Endothelial cell of hepatic sinusoid (primary cell): Measurements from ENCODE around the gene AP5Z1.

Experiments used
- in situ Hi-C: cut with HindIII; loops from 2 replicates; pipeline ENCODE4 v1.10.0; 2017; ENCODE audit warnings: low sequenced_read_pairs

Gene AP5Z1

GRCh38 chr7:4745265-4745919 is 30.0 kb upstream of the AP5Z1 start:
- in situ Hi-C loops = loop anchor here (25.0 kb wide), 1 partner anchor 133 kb away; no protein-coding TSS in a partner anchor

- in situ Hi-C loops = loop anchor here (25.0 kb wide), 1 partner anchor 134 kb away; no protein-coding TSS in a partner anchor
Observed at GRCh38 chr7:4745971-4746919, 29.2 kb upstream of the AP5Z1 start.

DNA sequence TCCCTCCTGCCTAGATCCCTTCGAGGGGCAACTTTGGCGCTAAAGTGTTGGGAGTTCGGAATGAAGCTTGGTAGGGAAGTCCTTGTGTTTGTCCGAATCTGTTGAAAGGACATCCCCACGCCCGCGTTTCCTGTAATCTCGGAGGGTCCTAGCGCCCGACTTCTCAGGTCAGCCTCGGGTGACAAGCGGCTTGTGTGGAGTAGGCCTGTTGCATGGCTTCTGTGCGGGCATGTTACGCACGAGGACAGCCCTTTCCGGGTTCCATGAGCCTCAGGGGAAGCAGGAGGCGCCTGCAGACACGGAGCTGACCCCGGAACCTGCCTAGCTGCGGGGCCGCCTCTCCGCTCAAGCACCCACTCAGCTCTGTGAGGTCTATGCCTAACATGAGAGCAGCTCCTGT is 28.4 kb upstream of the AP5Z1 start:
- in situ Hi-C loops = loop anchor here (25.0 kb wide), 1 partner anchor 135 kb away; no protein-coding TSS in a partner anchor

DNA sequence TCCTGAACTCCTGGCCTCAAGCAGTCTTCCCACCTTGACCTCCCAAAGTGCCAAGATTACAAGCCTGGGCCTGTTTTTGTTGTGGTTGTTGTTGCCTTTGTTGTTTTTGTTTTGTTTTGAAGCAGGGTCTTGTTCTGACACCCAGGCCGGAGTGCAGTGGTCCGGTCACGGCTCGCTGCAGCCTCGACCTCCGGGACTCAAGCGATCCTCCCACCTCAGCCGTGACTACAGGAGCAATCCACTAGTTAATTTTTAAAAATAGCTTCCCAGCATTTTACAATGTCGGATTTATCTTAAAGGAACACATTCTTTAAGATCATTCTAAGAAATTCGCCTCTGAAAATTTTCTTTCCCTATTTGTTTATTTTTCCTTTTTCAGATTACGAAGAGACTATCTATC is 27.7 kb upstream of the AP5Z1 start:
- in situ Hi-C loops = loop anchor here (25.0 kb wide), 1 partner anchor 135 kb away; no protein-coding TSS in a partner anchor

GRCh38 chr7:4748231-4748681 is 27.2 kb upstream of the AP5Z1 start:
- in situ Hi-C loops = loop anchor here (25.0 kb wide), 1 partner anchor 136 kb away; no protein-coding TSS in a partner anchor

- in situ Hi-C loops = loop anchor here (25.0 kb wide), 1 partner anchor 137 kb away; no protein-coding TSS in a partner anchor
Observed at GRCh38 chr7:4749363-4749762, 26.1 kb upstream of the AP5Z1 start.

GRCh38 chr7:4749798-4750197 is 25.6 kb upstream of the AP5Z1 start:
- in situ Hi-C loops = loop anchor here (25.0 kb wide), 1 partner anchor 137 kb away; no protein-coding TSS in a partner anchor

DNA sequence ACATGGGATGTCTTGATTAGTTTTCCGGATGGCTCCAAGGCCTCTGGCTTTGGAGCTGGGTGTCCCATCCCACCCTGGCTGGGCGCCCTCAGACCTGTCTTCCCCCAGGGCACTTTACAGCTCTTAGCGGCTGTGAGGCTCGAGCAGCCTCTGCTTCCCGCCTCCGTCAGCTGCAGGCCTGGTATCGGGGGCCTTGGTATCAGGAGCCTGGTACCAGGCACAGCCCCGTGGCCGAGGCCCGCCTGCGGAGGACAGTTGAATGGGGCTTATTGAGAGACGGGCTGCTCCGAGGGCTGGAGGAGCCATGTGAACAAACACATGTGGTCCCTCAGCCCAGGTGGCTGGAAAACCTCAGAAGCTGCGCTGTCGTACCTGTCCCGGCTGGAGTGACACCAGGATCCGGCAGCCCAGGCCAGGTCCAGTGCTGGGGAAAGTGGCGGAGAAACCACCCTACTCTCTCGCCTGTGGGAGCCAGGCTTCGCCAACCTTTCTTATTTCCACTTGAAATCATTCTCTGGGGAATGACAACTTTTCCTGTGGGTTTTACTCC is 23.9 kb upstream of the AP5Z1 start:
- in situ Hi-C loops = no loop called here

DNA sequence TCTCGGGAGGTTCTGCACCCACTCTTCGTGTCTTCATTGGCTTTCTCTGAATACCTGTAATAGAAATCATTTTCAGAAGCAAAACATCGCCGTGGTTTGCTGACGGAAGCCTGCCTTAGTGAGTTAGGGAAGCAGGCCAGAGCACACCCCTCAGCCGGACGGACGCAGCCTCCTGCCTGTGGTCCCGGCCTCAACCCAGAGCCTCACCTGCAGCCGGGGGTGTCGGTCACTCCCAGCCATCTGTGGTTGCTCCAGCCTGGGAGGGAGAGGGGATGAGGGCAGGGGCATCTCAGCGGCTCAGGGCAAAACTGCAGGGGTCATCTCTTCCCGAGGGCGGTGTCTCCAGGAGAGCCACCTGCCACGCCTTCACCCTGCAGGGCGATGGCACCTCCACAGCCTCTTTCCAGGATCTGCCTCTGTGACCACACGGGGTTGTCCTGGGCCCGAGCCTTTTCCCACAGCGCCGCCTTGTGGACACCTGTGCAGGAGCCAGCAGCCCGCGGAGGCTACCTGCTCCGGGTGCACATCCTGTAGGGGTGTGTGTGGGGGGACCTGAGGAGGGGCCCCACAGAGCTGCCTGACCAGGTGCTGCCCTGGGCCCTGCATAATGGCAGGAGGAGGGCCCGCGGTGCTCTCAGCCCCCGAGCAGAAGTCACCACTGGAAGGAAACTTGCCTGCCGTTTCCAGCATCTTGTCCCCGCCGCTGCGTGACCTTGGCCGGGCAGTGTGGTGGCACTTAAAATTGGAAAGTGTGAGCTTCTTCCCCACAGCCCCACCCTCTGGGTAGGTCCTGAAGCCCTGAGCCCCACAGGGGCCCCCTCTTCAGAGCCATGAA is 21.6 kb upstream of the AP5Z1 start:
- in situ Hi-C loops = no loop called here

DNA sequence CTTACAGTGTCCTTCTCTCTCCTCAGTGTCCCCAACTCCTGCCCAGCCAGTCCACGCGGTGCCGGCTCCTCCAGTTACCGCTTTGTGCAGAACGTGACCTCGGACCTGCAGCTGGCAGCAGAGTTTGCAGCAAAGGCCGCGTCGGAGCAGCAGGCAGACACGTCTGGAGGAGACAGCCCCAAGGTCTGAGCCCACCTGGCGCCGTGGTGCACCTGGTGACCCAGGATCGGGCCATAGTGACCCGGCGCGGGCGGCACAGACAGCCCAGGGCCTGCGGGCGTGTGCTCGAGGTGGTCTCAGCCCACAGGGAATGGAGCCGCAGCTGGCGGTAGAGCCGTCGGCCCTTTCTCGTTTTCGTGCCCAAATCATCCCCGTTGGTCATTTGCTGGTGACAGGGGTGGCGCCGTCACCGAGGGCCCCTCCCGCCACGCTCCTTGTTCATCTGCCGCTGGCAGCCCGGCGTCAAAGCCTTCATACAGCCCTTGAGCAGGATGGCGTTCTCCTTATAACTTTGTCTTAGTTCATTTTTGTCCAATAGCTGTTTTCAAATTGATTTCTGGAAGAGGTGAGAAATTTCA is 20.9 kb upstream of the AP5Z1 start:
- in situ Hi-C loops = no loop called here

DNA sequence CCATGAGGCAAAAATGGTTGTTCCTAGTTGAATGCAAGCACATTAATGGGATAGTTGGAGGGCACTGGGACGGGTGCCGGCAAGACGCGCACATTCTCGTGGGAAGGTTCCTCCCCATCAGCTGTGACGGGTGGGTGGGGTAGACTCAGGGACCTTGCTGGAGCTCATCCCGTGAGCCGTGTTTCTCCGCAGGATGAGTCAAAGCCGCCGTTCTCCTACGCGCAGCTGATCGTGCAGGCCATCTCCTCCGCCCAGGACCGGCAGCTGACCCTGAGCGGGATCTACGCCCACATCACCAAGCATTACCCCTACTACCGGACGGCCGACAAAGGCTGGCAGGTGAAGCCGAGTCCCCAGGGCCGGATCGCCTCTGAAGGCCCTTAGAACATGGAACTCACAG is 20.4 kb upstream of the AP5Z1 start:
- in situ Hi-C loops = no loop called here

GRCh38 chr7:4758111-4758510 is 17.3 kb upstream of the AP5Z1 start:
- in situ Hi-C loops = no loop called here

GRCh38 chr7:4758791-4759190 is 16.6 kb upstream of the AP5Z1 start:
- in situ Hi-C loops = no loop called here

GRCh38 chr7:4759211-4759610 is 16.2 kb upstream of the AP5Z1 start:
- in situ Hi-C loops = no loop called here

- in situ Hi-C loops = no loop called here
Observed at GRCh38 chr7:4760952-4761351, 14.5 kb upstream of the AP5Z1 start.

DNA sequence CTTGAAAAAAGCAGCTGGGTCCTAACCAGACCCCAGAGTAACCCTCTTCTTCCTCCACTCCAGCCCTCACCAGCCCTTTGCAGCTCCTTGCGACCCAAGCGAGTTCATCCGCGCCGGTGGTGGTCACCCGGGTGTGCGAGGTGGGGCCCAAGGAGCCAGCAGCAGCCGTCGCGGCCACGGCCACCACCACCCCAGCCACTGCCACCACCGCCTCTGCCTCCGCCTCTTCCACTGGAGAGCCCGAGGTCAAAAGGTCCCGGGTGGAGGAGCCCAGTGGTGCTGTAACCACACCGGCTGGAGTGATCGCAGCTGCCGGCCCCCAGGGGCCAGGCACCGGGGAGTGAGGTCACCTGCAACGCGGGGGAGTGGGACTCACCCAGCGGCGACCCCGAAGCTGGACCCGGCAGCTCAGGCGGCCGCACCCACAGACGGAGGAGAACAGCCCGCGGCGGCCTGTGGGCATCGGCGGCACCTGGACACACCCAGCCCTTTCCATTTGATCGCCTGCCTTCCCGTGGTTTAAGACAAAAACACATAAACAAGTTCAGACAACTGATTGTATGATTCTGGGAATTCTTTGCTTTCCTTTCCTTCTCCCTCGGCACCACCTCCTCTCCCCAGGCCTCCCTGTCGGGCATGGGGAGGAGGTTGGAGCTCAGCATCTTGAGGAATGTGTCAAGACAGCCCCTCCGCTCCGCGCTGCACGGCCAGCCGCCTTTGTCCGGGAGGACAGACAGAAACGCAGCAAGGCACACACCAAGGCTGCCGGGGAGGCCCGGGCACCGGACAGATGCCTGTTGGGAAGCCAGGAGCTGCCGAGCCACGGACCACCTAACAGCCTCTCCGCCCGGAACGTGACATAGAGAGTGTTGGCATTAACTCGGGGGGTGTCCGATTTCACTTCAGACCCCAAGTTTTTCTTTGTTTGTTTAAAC is 13.0 kb upstream of the AP5Z1 start:
- in situ Hi-C loops = no loop called here

GRCh38 chr7:4763091-4763793 is 12.2 kb upstream of the AP5Z1 start:
- in situ Hi-C loops = no loop called here

GRCh38 chr7:4763794-4764185 is 11.6 kb upstream of the AP5Z1 start:
- in situ Hi-C loops = no loop called here
